Natural killer cell (primary cell): ENCODE data around the gene TMEM212. TPM values are rescaled to one million over a fixed set of nuclear protein-coding genes. Genes with fewer than 3 reads are reported as not detected.

Source experiments
- ATAC-seq, 3 donors: fragments of 150-1000 bp in 2 of 3; fragments of 200-7000 bp in 1 of 3; cut with Tn5 transposase; 1 replicate in 1 of 3; 2 replicates in 2 of 3; pipeline ENCODE4 v1.10.0; 2021; ENCODE audit warnings: mild to moderate bottlenecking in 2 of 3, moderate library complexity in 2 of 3
- DNase-seq, 2 donors: peaks; one replicate each; pipeline versions ENCODE4 v3.0.0 to v3.0.0-alpha.2; 2013 to 2021; ENCODE audit warnings: mixed read lengths in 1 of 2
- H3K27ac ChIP-seq: one replicate; pipeline ENCODE4 v1.5.1; 2013; ENCODE audit warnings: mild to moderate bottlenecking, low read length
- H3K27me3 ChIP-seq: one replicate; pipeline ENCODE4 v1.6.1; 2013; ENCODE audit warnings: low read length; ENCODE audit not compliant: control insufficient read depth, insufficient read depth
- H3K36me3 ChIP-seq: one replicate; pipeline ENCODE4 v1.6.1; 2013; ENCODE audit warnings: low read length; ENCODE audit not compliant: control insufficient read depth, insufficient read depth
- H3K4me1 ChIP-seq: one replicate; pipeline ENCODE4 v1.6.1; 2013; ENCODE audit warnings: low read length; ENCODE audit not compliant: control insufficient read depth, insufficient read depth
- H3K4me3 ChIP-seq: one replicate; pipeline ENCODE4 v1.5.1; 2013; ENCODE audit warnings: low read length
- H3K9me3 ChIP-seq: one replicate; pipeline ENCODE4 v1.6.1; 2013; ENCODE audit warnings: low read length; ENCODE audit not compliant: control insufficient read depth, insufficient read depth
- H3K27ac Mint-ChIP-seq, 2 donors: one replicate each; pipeline ENCODE4 v1.8.0; 2022; ENCODE audit warnings: mild to moderate bottlenecking in 2 of 2, mixed read lengths in 2 of 2, moderate library complexity in 1 of 2
- H3K27me3 Mint-ChIP-seq, 2 donors: one replicate each; pipeline ENCODE4 v1.8.0; 2022; ENCODE audit warnings: low read depth in 2 of 2, mixed read lengths in 2 of 2
- H3K36me3 Mint-ChIP-seq: one replicate; pipeline ENCODE4 v1.8.0; 2022; ENCODE audit warnings: mixed read lengths
- H3K4me1 Mint-ChIP-seq, 2 donors: one replicate each; pipeline ENCODE4 v1.8.0; 2022; ENCODE audit warnings: mixed read lengths in 2 of 2
- H3K4me3 Mint-ChIP-seq: one replicate; pipeline ENCODE4 v1.8.0; 2022; ENCODE audit warnings: mild to moderate bottlenecking, moderate library complexity, mixed read lengths
- H3K9me3 Mint-ChIP-seq, 2 donors: one replicate each; pipeline ENCODE4 v1.8.0; 2022; ENCODE audit warnings: mixed read lengths in 2 of 2
- CTCF ChIP-seq: fragments of 200-600 bp; IDR thresholded peaks from one replicate; pipeline ENCODE4 v1.8.0; 2022; ENCODE audit warnings: antibody characterized with exemption
- WGBS: methylation state at CpG from one replicate; pipeline ENCODE4 v1.1.7; 2013; ENCODE audit warnings: missing lambda C conversion rate; ENCODE audit not compliant: insufficient coverage; 5-methylcytosine and 5-hydroxymethylcytosine counted together
- intact Hi-C: fragments of 100-400 bp; cut with micrococcal nuclease; formaldehyde crosslinking; loops from one replicate; pipeline ENCODE4 v1.14.2; 2022
- total RNA-seq, 4 donors: library from RNA; stranded (reverse); fragments of 120-200 nt in 1 of 4; gene quantifications; one replicate each; pipeline versions ENCODE4 v1.2.3 to v1.2.4, GENCODE V29; 2013 to 2022

Gene TMEM212
- total RNA-seq, 3 donors from 2014 or later (not counting 1 experiment from before 2014, with no cell fraction given), result not detected

- H3K4me3 ChIP-seq, result no peak overlapping the region
- no peaks in the 10 kb centered on the region for H3K27me3 ChIP-seq
- Mint-ChIP-seq H3K4me3 (no peak overlapping the region), H3K27ac (no peak overlapping the region), H3K36me3 (no peaks in the 10 kb centered on the region), H3K4me1 (no peaks in the 10 kb centered on the region), H3K27me3 (peaks cover 4 to 11% of the 10 kb centered on the region in 2 donors), H3K9me3 (peaks cover 0 to 3% of the 10 kb centered on the region in 2 donors)
- TF ChIP-seq CTCF, result no peak
- no peaks in the 10 kb centered on the region for H3K4me1 ChIP-seq
- DNase-seq (no peak), ATAC-seq (no peak)
- WGBS, result 80% methylated on average over 3 of the region's 3 CpGs
- intact Hi-C loops, result no loop called here
- H3K27ac ChIP-seq, result no peak overlapping the region
- H3K9me3 ChIP-seq, result no peaks in the 10 kb centered on the region
- H3K36me3 ChIP-seq, result no peaks in the 10 kb centered on the region
These were observed 4.6 kb downstream of the TMEM212 start for GRCh38 chr3:171847595-171848259.

- Histone ChIP-seq H3K27ac (no peak overlapping the region), H3K36me3 (no peaks in the 10 kb centered on the region), H3K4me1 (no peaks in the 10 kb centered on the region), H3K27me3 (no peaks in the 10 kb centered on the region), H3K9me3 (no peaks in the 10 kb centered on the region), H3K4me3 (no peak overlapping the region)
- Mint-ChIP-seq H3K27me3 (peaks cover 4 to 11% of the 10 kb centered on the region in 2 donors), H3K4me1 (no peaks in the 10 kb centered on the region), H3K9me3 (peaks cover 2 to 6% of the 10 kb centered on the region in 2 donors), H3K36me3 (peaks cover 11% of the 10 kb centered on the region), H3K4me3 (no peak overlapping the region), H3K27ac (no peak overlapping the region)
- DNase-seq (no peak), ATAC-seq (no peak)
- intact Hi-C loops, result no loop called here
- no peak for TF ChIP-seq CTCF
- WGBS, result 84% methylated on average over 5 of the region's 6 CpGs
These were observed 6.6 kb downstream of the TMEM212 start for GRCh38 chr3:171849617-171850319.

GRCh38 chr3:171850320-171850959, 7.3 kb downstream of the TMEM212 start:
- no peaks in the 10 kb centered on the region for H3K27me3 ChIP-seq
- no peak overlapping the region for H3K27ac ChIP-seq
- H3K9me3 ChIP-seq, result no peaks in the 10 kb centered on the region
- Mint-ChIP-seq H3K36me3 (peaks cover 12% of the 10 kb centered on the region), H3K4me1 (no peaks in the 10 kb centered on the region), H3K4me3 (no peak overlapping the region), H3K27me3 (peaks cover 4 to 11% of the 10 kb centered on the region in 2 donors), H3K27ac (no peak overlapping the region), H3K9me3 (peaks cover 2 to 6% of the 10 kb centered on the region in 2 donors)
- intact Hi-C loops, result no loop called here
- TF ChIP-seq CTCF, result no peak
- no peaks in the 10 kb centered on the region for H3K4me1 ChIP-seq
- whole genome bisulfite sequencing, result 95% methylated on average over 4 of the region's 6 CpGs
- DNase-seq (no peak), ATAC-seq (no peak)
- no peaks in the 10 kb centered on the region for H3K36me3 ChIP-seq
- no peak overlapping the region for H3K4me3 ChIP-seq
